ENCODE results near the gene ZBTB16.
A peak's percentile ranks its signal among the peaks of the same experiment; 100 is the strongest.

Gene ZBTB16

DNA sequence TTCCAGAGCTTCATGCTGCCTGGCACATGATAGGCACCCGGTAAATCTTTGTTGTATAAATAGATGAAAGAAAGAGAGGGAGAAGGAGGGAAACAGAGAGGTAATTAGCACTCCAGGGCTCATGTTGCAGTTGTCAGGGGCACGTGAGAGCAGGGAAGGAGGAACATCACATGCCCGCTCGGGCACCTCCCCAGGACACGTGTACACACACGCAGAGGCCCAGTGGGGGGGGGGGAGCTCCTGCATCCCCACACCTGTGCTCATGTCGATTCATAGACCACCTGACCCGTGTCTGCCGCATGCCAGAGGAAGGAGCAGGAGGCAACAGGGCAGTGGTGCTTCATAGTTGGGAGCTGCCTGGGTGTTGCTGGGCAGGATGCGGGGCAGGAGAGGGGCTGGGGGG lies 199.6 kb downstream of the ZBTB16 start:
- no peak overlapping the region for H3K4ac ChIP-seq (ENCODE audit: low read depth, low read length)
- H3K23ac ChIP-seq (ENCODE audit: low read length), result no peak overlapping the region
- no CpG with 5 or more reads among the region's 10 CpGs for WGBS (ENCODE audit: extremely low coverage, insufficient coverage, low lambda C conversion rate)
- H2BK5ac ChIP-seq (ENCODE audit: low read length), result no peak overlapping the region
- H3K9ac ChIP-seq (ENCODE audit: low read length), result no peak overlapping the region
- H2BK120ac ChIP-seq (ENCODE audit: low read depth, low read length), result no peak overlapping the region
- no peaks in the 10 kb centered on the region for H3K79me1 ChIP-seq (ENCODE audit: low read length)
- no peak overlapping the region for H3K4me3 ChIP-seq (ENCODE audit: low read length)
- DNase-seq, result no peak
- no peaks in the 10 kb centered on the region for H3K27me3 ChIP-seq (ENCODE audit: insufficient read depth, low read length, poor library complexity)
- H3K27ac ChIP-seq (ENCODE audit: low read depth, low read length), result no peak overlapping the region
- no peaks in the 10 kb centered on the region for H3K4me1 ChIP-seq (ENCODE audit: control insufficient read depth, low read depth, low read length)
- no peak overlapping the region for H4K5ac ChIP-seq (ENCODE audit: low read length)
- no peak overlapping the region for H3K56ac ChIP-seq (ENCODE audit: low read length)
- H3K4me2 ChIP-seq (ENCODE audit: low read length), result no peak overlapping the region
- H3K18ac ChIP-seq (ENCODE audit: low read length), result no peak overlapping the region
- H3K79me2 ChIP-seq (ENCODE audit: control insufficient read depth, insufficient read depth, low read length), result no peaks in the 10 kb centered on the region
- H4K8ac ChIP-seq (ENCODE audit: low read depth, low read length), result no peak overlapping the region
- no peak overlapping the region for H2BK15ac ChIP-seq (replicated peaks; ENCODE audit: low read depth)
- no peaks in the 10 kb centered on the region for H3K36me3 ChIP-seq (ENCODE audit: control insufficient read depth, insufficient read depth, low read length)
- no peak overlapping the region for H2AK5ac ChIP-seq (ENCODE audit: low read length)

DNA sequence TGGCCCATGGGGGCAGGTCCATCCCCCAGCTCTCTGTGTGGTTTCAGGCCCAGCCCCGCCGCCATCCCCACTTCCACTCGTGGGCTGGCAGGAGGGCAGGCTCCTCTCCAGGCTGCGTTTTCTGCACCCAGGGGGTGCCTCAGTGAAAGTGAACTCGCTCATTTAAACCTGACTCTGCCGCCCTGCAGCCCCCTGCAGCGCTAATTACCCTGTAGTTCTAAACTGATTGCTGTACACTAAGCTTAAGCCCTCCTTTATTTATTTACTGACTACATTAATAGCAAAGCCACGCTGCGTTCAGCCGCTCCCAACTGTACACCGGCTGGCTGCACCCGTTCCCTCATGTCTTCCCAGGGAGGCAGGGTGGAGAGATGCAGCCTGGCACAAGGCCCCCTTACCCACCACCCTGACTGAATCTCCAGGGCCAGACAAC lies 200.1 kb downstream of the ZBTB16 start:
- no peak overlapping the region for H3K4ac ChIP-seq (ENCODE audit: low read depth, low read length)
- no peaks in the 10 kb centered on the region for H3K79me1 ChIP-seq (ENCODE audit: low read length)
- WGBS (ENCODE audit: extremely low coverage, insufficient coverage, low lambda C conversion rate), result no CpG with 5 or more reads among the region's 12 CpGs
- no peaks in the 10 kb centered on the region for H3K27me3 ChIP-seq (ENCODE audit: insufficient read depth, low read length, poor library complexity)
- no peaks in the 10 kb centered on the region for H3K79me2 ChIP-seq (ENCODE audit: control insufficient read depth, insufficient read depth, low read length)
- H2BK5ac ChIP-seq (ENCODE audit: low read length), result no peak overlapping the region
- no peak overlapping the region for H3K4me3 ChIP-seq (ENCODE audit: low read length)
- no peak overlapping the region for H3K56ac ChIP-seq (ENCODE audit: low read length)
- H4K8ac ChIP-seq (ENCODE audit: low read depth, low read length), result no peak overlapping the region
- H3K18ac ChIP-seq (ENCODE audit: low read length), result no peak overlapping the region
- H3K23ac ChIP-seq (ENCODE audit: low read length), result no peak overlapping the region
- H3K4me2 ChIP-seq (ENCODE audit: low read length), result no peak overlapping the region
- no peak for DNase-seq
- H2BK15ac ChIP-seq (replicated peaks; ENCODE audit: low read depth), result no peak overlapping the region
- no peak overlapping the region for H4K5ac ChIP-seq (ENCODE audit: low read length)
- no peaks in the 10 kb centered on the region for H3K36me3 ChIP-seq (ENCODE audit: control insufficient read depth, insufficient read depth, low read length)
- H3K27ac ChIP-seq (ENCODE audit: low read depth, low read length), result no peak overlapping the region
- no peak overlapping the region for H3K9ac ChIP-seq (ENCODE audit: low read length)
- no peaks in the 10 kb centered on the region for H3K4me1 ChIP-seq (ENCODE audit: control insufficient read depth, low read depth, low read length)
- no peak overlapping the region for H2BK120ac ChIP-seq (ENCODE audit: low read depth, low read length)
- no peak overlapping the region for H2AK5ac ChIP-seq (ENCODE audit: low read length)

DNA sequence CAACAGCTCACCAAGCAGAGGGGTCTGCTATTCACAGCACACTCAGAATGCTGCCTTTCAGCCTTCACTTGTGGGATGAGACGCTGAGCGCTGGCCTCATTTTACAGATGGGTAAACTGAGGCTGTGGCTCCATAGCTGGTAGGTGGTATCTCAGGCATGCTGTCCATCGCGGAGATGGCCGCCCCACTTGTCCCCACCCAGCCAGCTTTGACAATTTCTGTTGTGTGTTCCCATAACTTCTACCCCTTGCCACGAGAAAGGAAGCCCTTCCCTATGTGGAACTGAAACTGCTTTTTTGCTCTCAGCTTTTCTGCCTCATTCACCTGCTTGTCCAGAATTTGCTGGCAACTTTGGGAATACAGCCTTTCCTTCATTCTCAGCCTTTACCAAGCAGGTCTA lies 200.6 kb downstream of the ZBTB16 start:
- Histone ChIP-seq H3K56ac (ENCODE audit: low read length) (no peak overlapping the region), H2BK15ac (replicated peaks; ENCODE audit: low read depth) (no peak overlapping the region), H3K79me2 (ENCODE audit: control insufficient read depth, insufficient read depth, low read length) (no peaks in the 10 kb centered on the region), H3K9ac (ENCODE audit: low read length) (no peak overlapping the region), H3K4me2 (ENCODE audit: low read length) (no peak overlapping the region), H3K4ac (ENCODE audit: low read depth, low read length) (no peak overlapping the region), H3K4me1 (ENCODE audit: control insufficient read depth, low read depth, low read length) (no peaks in the 10 kb centered on the region), H4K8ac (ENCODE audit: low read depth, low read length) (no peak overlapping the region), H3K27ac (ENCODE audit: low read depth, low read length) (no peak overlapping the region), H3K4me3 (ENCODE audit: low read length) (no peak overlapping the region), H2BK120ac (ENCODE audit: low read depth, low read length) (no peak overlapping the region), H3K27me3 (ENCODE audit: insufficient read depth, low read length, poor library complexity) (no peaks in the 10 kb centered on the region), H4K5ac (ENCODE audit: low read length) (no peak overlapping the region), H2AK5ac (ENCODE audit: low read length) (no peak overlapping the region), H3K36me3 (ENCODE audit: control insufficient read depth, insufficient read depth, low read length) (no peaks in the 10 kb centered on the region), H3K79me1 (ENCODE audit: low read length) (no peaks in the 10 kb centered on the region), H2BK5ac (ENCODE audit: low read length) (no peak overlapping the region), H3K23ac (ENCODE audit: low read length) (no peak overlapping the region), H3K18ac (ENCODE audit: low read length) (no peak overlapping the region)
- DNase-seq, result no peak
- WGBS (ENCODE audit: extremely low coverage, insufficient coverage, low lambda C conversion rate), result no CpG with 5 or more reads among the region's 6 CpGs

DNA sequence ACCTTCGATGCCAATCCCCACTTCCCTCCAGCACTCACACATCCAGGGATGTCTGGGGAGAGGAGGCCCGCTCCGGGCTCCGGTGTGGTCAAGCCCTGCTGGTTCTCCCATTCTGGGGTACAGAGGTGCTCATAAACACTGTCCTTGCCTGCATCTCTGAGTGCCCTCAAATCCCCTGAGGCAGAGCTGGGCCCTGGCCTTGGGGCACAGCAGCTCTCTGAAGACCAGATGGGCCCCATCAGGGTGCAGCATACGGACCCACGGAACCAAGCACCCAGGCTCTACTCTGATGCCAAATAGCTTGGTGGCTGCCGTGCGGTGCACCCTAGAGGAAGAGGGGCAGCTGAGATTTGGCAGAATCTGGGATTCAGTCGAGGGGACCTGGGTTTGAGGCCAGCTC lies 201.0 kb downstream of the ZBTB16 start:
- Histone ChIP-seq H2BK15ac (replicated peaks; ENCODE audit: low read depth) (no peak overlapping the region), H3K4me1 (ENCODE audit: control insufficient read depth, low read depth, low read length) (no peaks in the 10 kb centered on the region), H2AK5ac (ENCODE audit: low read length) (no peak overlapping the region)

DNA sequence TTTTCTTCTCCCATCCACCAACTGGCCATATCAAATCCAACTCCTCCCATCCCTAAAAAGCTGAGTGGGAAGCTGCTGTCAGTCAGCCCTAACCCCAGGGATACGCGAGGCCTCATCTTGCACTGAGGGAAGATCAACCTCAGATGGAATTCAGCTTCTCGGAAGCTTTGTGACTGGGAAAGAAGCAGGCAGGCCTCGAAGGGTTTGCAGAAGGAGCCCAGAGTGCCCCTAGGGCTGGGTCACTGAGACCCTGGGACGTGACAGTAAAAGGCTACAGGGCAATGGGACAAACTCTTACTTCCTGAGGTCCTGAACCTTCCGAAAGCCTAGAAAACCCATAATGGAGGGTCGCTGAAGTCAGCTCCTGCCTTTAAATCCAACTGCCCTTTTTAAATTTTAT lies 202.3 kb downstream of the ZBTB16 start:
- no peak overlapping the region for H2BK15ac ChIP-seq (replicated peaks; ENCODE audit: low read depth)
- DNase-seq, result no peak
- H3K18ac ChIP-seq (ENCODE audit: low read length), result no peak overlapping the region
- H3K4me1 ChIP-seq (ENCODE audit: control insufficient read depth, low read depth, low read length), result no peaks in the 10 kb centered on the region
- H3K27me3 ChIP-seq (ENCODE audit: insufficient read depth, low read length, poor library complexity), result no peaks in the 10 kb centered on the region
- H2BK5ac ChIP-seq (ENCODE audit: low read length), result no peak overlapping the region
- H3K56ac ChIP-seq (ENCODE audit: low read length), result no peak overlapping the region
- no peak overlapping the region for H3K9ac ChIP-seq (ENCODE audit: low read length)
- H3K23ac ChIP-seq (ENCODE audit: low read length), result no peak overlapping the region
- H3K4me3 ChIP-seq (ENCODE audit: low read length), result no peak overlapping the region
- H3K4me2 ChIP-seq (ENCODE audit: low read length), result no peak overlapping the region
- no peak overlapping the region for H3K4ac ChIP-seq (ENCODE audit: low read depth, low read length)
- no peak overlapping the region for H2BK120ac ChIP-seq (ENCODE audit: low read depth, low read length)
- H3K36me3 ChIP-seq (ENCODE audit: control insufficient read depth, insufficient read depth, low read length), result no peaks in the 10 kb centered on the region
- H4K5ac ChIP-seq (ENCODE audit: low read length), result no peak overlapping the region
- H3K79me1 ChIP-seq (ENCODE audit: low read length), result no peaks in the 10 kb centered on the region
- H3K27ac ChIP-seq (ENCODE audit: low read depth, low read length), result no peak overlapping the region
- H3K79me2 ChIP-seq (ENCODE audit: control insufficient read depth, insufficient read depth, low read length), result no peaks in the 10 kb centered on the region
- no peak overlapping the region for H4K8ac ChIP-seq (ENCODE audit: low read depth, low read length)
- WGBS (ENCODE audit: extremely low coverage, insufficient coverage, low lambda C conversion rate), result no CpG with 5 or more reads among the region's 7 CpGs
- no peak overlapping the region for H2AK5ac ChIP-seq (ENCODE audit: low read length)

More for the DNA sequence above, 201.0 kb downstream of the ZBTB16 start:
- no peak overlapping the region for H3K4me3 ChIP-seq (ENCODE audit: low read length)
- H3K23ac ChIP-seq (ENCODE audit: low read length), result no peak overlapping the region
- no peak overlapping the region for H3K27ac ChIP-seq (ENCODE audit: low read depth, low read length)
- no peak overlapping the region for H4K5ac ChIP-seq (ENCODE audit: low read length)
- DNase-seq, result no peak
- no peak overlapping the region for H2BK120ac ChIP-seq (ENCODE audit: low read depth, low read length)
- H3K36me3 ChIP-seq (ENCODE audit: control insufficient read depth, insufficient read depth, low read length), result no peaks in the 10 kb centered on the region
- no peak overlapping the region for H4K8ac ChIP-seq (ENCODE audit: low read depth, low read length)
- WGBS (ENCODE audit: extremely low coverage, insufficient coverage, low lambda C conversion rate), result no CpG with 5 or more reads among the region's 9 CpGs
- no peak overlapping the region for H3K18ac ChIP-seq (ENCODE audit: low read length)
- H3K79me2 ChIP-seq (ENCODE audit: control insufficient read depth, insufficient read depth, low read length), result no peaks in the 10 kb centered on the region
- no peak overlapping the region for H3K4me2 ChIP-seq (ENCODE audit: low read length)
- no peak overlapping the region for H3K4ac ChIP-seq (ENCODE audit: low read depth, low read length)
- H2BK5ac ChIP-seq (ENCODE audit: low read length), result no peak overlapping the region
- H3K27me3 ChIP-seq (ENCODE audit: insufficient read depth, low read length, poor library complexity), result no peaks in the 10 kb centered on the region
- no peak overlapping the region for H3K9ac ChIP-seq (ENCODE audit: low read length)
- H3K79me1 ChIP-seq (ENCODE audit: low read length), result no peaks in the 10 kb centered on the region
- H3K56ac ChIP-seq (ENCODE audit: low read length), result no peak overlapping the region

DNA sequence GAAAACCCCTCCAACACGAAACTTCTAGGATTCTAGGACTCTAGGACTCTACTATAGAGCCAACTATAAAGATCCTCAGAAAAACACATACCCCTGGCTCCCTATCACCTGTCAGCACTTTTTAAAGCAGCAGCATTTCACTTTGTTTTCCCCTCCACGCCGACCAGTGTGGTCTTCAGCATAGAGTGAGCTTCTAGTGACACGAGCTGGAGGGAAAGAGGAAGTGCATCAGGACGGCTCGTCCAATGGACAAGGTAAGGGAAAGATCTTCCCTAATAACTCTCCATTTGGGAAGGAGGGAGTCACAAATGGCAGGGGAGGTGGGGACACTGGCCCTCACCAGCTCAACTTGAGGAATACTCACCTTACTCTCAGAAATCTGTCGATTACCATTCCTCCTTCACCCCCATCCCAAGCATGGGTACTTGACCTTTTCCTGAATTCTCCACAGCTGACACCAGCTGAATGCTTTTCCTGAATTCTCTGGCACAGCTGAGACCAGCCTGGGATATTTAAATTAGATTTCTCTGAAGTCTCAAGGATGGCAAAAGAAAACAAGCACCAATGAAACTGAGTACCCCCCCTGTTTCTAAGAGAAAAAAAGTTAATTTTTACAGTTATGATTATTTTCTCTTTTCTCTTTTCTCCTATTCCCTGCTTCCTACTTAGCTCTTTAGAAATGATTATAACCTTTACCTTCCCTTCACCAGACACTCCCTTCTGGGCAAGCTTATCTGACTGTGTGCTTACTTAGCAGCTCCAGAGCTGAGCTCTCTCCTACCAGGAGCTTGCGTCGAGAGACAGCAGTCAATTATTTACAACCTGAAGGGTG lies 203.4 kb downstream of the ZBTB16 start:
- Histone ChIP-seq H3K4me1 (ENCODE audit: control insufficient read depth, low read depth, low read length) (no peaks in the 10 kb centered on the region), H3K18ac (ENCODE audit: low read length) (no peak overlapping the region), H3K79me2 (ENCODE audit: control insufficient read depth, insufficient read depth, low read length) (no peaks in the 10 kb centered on the region), H4K8ac (ENCODE audit: low read depth, low read length) (no peak overlapping the region), H2BK120ac (ENCODE audit: low read depth, low read length) (no peak overlapping the region), H3K9ac (ENCODE audit: low read length) (no peak overlapping the region), H3K79me1 (ENCODE audit: low read length) (no peaks in the 10 kb centered on the region), H2BK5ac (ENCODE audit: low read length) (no peak overlapping the region), H3K56ac (ENCODE audit: low read length) (no peak overlapping the region), H2BK15ac (replicated peaks; ENCODE audit: low read depth) (no peak overlapping the region), H3K4me3 (ENCODE audit: low read length) (no peak overlapping the region), H3K4ac (ENCODE audit: low read depth, low read length) (no peak overlapping the region), H3K4me2 (ENCODE audit: low read length) (no peak overlapping the region), H3K27ac (ENCODE audit: low read depth, low read length) (no peak overlapping the region), H3K27me3 (ENCODE audit: insufficient read depth, low read length, poor library complexity) (no peaks in the 10 kb centered on the region), H2AK5ac (ENCODE audit: low read length) (no peak overlapping the region), H3K23ac (ENCODE audit: low read length) (no peak overlapping the region), H3K36me3 (ENCODE audit: control insufficient read depth, insufficient read depth, low read length) (no peaks in the 10 kb centered on the region), H4K5ac (ENCODE audit: low read length) (no peak overlapping the region)
- peak; percentile 80 for DNase-seq
- no CpG with 5 or more reads among the region's 9 CpGs for WGBS (ENCODE audit: extremely low coverage, insufficient coverage, low lambda C conversion rate)
